Colonic mucosa (tissue), 4 donors: ENCODE results near the gene RBM15. TPM values are rescaled to one million over a fixed set of nuclear protein-coding genes. Genes with fewer than 3 reads are reported as not detected.

ENCODE experiments used
- DNase-seq: peaks from one replicate; pipeline ENCODE4 v3.0.0-alpha.2; 2020
- H3K27ac ChIP-seq: fragments of 200-600 bp; one replicate; pipeline ENCODE4 v1.8.0; 2021
- H3K27me3 ChIP-seq: fragments of 200-600 bp; one replicate; pipeline ENCODE4 v1.8.0; 2021
- H3K36me3 ChIP-seq: fragments of 200-600 bp; one replicate; pipeline ENCODE4 v1.8.0; 2021
- H3K4me1 ChIP-seq: fragments of 200-600 bp; one replicate; pipeline ENCODE4 v1.8.0; 2021; ENCODE audit warnings: mild to moderate bottlenecking
- H3K4me3 ChIP-seq: fragments of 200-600 bp; one replicate; pipeline ENCODE4 v1.8.0; 2021
- H3K9ac ChIP-seq, 2 donors: one replicate each; pipeline ENCODE4 v1.7.0; 2013; ENCODE audit warnings: control low read depth in 2 of 2, low read depth in 2 of 2, low read length in 2 of 2
- H3K9me3 ChIP-seq: fragments of 200-600 bp; one replicate; pipeline ENCODE4 v1.8.0; 2021
- intact Hi-C: fragments of 100-400 bp; cut with DNase I; formaldehyde crosslinking; loops from one replicate; pipeline ENCODE4 v1.14.1; 2022
- total RNA-seq, 2 donors: library from RNA; stranded (reverse); fragmentation: NEBNext Ultra II Directional in 1 of 2; extraction: Animal tissue kit (Norgen Biotek cat#: 25700) in 1 of 2; gene quantifications; one replicate each; pipeline ENCODE4 v1.2.1, GENCODE V29; 2021
- TF ChIP-seq, protein P1 (sequence below): fragments of 200-600 bp; IDR thresholded peaks from one replicate; pipeline ENCODE4 v1.8.0; 2022; ENCODE audit warnings: antibody characterized with exemption, mild to moderate bottlenecking
- donor health status: healthy.
- donor health status: DM: no; HTN: no; CAD: no.
- donor health status: DM: no; HTN: no; CAD: no.

The RBM15 gene
- total RNA-seq, 2 donors from 2014 or later = 24.1 to 35.9 TPM

DNA sequence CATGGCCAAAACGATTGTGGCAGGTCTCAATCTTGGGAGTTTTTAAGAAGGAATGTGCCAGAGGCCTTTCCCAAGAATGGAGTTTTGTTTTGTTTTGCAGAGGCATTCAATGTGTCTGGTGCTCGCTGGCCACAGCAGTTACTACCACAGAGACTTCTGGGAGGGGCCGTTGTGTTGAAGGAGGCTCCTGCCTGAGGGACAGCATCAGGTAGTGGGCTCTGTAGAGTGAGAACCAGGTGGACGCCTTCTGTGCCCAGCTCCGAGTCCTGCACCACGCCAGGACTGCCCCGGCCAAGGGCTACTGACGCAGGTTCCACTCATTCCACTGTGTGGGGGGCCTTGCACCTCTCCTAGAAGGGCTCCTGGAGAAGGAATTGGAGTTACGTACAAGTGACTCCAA, 44.9 kb upstream of the RBM15 start:
- Histone ChIP-seq H3K9ac (no peak overlapping the region), H3K4me3 (no peak overlapping the region), H3K36me3 (no peaks in the 10 kb centered on the region), H3K9me3 (no peaks in the 10 kb centered on the region), H3K27me3 (no peaks in the 10 kb centered on the region), H3K27ac (no peak overlapping the region), H3K4me1 (no peaks in the 10 kb centered on the region)
- intact Hi-C loops = no loop called here
- DNase-seq = no peak
- TF ChIP-seq, protein P1, sequence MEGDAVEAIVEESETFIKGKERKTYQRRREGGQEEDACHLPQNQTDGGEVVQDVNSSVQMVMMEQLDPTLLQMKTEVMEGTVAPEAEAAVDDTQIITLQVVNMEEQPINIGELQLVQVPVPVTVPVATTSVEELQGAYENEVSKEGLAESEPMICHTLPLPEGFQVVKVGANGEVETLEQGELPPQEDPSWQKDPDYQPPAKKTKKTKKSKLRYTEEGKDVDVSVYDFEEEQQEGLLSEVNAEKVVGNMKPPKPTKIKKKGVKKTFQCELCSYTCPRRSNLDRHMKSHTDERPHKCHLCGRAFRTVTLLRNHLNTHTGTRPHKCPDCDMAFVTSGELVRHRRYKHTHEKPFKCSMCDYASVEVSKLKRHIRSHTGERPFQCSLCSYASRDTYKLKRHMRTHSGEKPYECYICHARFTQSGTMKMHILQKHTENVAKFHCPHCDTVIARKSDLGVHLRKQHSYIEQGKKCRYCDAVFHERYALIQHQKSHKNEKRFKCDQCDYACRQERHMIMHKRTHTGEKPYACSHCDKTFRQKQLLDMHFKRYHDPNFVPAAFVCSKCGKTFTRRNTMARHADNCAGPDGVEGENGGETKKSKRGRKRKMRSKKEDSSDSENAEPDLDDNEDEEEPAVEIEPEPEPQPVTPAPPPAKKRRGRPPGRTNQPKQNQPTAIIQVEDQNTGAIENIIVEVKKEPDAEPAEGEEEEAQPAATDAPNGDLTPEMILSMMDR = no peak

DNA sequence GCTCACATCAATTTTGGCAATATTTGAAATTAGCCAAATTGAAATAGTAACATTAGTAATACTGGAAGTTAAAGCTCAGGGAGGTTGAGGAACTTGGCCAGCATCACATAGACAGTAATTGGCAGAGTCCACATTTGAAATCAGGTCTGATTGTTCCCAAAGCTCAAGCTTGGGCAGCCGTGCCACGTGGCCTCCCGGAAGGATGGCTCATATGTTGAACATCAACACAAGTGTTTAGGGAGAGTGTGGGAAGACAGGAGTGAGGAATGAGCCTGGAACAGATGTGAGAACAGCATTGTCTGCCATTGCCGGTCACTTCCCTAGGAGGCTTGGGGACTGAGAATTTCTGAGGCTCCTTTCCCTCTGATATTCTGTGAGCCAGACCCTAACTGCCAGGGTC, 40.2 kb upstream of the RBM15 start:
- Histone ChIP-seq H3K4me1 (no peaks in the 10 kb centered on the region), H3K9ac (no peak overlapping the region), H3K9me3 (no peaks in the 10 kb centered on the region), H3K36me3 (no peaks in the 10 kb centered on the region), H3K4me3 (no peak overlapping the region), H3K27me3 (no peaks in the 10 kb centered on the region), H3K27ac (no peak overlapping the region)
- intact Hi-C loops = no loop called here
- no peak for DNase-seq
- TF ChIP-seq, protein P1 = no peak

DNA sequence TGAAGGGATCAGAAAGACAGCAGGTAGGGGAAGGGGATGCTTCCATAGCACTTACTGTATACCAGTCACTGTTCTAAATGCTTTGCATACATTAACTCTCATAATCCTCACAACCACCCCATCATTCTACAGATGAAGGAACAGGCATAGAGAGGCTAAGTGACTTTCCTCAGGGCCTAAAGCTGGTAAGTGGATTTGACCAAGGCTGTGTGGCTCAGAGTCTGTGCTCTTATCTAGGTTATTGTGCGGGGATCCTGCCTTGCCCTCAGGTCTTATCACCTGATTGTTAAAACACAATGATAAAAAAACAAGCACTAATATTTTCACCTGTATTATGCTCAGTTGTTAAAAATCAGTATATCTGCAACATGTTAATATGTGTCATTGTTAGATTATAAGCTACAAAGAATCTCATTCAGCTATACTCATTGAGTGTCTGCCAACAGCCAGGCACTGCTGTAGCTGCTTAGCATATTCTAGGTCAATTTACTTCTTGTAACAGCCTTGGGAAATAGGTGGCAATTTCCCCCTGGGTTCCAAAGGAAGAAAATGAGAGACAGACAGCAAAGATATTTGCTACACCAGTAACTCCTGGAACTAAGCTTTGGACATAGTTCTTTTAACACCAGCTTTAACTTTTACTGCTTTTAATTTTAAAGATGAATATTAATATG, 38.6 kb upstream of the RBM15 start:
- H3K4me1 ChIP-seq = no peaks in the 10 kb centered on the region
- no peak for DNase-seq
- intact Hi-C loops = no loop called here
- TF ChIP-seq, protein P1 = no peak
- no peak overlapping the region for H3K27ac ChIP-seq
- H3K9me3 ChIP-seq = no peaks in the 10 kb centered on the region
- no peak overlapping the region for H3K4me3 ChIP-seq
- H3K27me3 ChIP-seq = no peaks in the 10 kb centered on the region
- H3K9ac ChIP-seq = no peak overlapping the region
- no peaks in the 10 kb centered on the region for H3K36me3 ChIP-seq

DNA sequence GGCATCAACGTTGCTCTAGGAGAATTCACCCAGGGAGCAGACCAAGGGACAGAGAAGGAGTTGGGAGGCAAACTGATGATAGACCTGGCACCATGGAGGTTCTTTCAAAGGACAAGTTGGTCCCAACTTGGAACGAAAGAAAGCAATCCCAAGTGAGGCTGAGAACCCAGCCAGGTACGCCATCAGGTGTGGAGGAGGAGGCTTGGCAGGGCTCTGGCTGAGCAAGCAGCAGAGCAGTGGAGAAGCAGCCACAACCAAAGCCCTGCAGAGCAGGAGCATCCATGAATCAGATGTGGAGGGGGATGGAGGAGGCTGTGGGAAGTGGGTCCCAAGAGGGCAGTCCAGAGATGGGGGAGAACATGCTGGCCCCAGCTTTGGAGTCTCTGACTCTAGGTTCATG, 36.3 kb upstream of the RBM15 start:
- H3K9ac ChIP-seq = no peak overlapping the region
- no peaks in the 10 kb centered on the region for H3K36me3 ChIP-seq
- TF ChIP-seq, protein P1 = no peak
- no peak overlapping the region for H3K4me3 ChIP-seq
- H3K9me3 ChIP-seq = no peaks in the 10 kb centered on the region
- no peaks in the 10 kb centered on the region for H3K27me3 ChIP-seq
- no peak overlapping the region for H3K27ac ChIP-seq
- DNase-seq = no peak
- intact Hi-C loops = no loop called here
- no peaks in the 10 kb centered on the region for H3K4me1 ChIP-seq

DNA sequence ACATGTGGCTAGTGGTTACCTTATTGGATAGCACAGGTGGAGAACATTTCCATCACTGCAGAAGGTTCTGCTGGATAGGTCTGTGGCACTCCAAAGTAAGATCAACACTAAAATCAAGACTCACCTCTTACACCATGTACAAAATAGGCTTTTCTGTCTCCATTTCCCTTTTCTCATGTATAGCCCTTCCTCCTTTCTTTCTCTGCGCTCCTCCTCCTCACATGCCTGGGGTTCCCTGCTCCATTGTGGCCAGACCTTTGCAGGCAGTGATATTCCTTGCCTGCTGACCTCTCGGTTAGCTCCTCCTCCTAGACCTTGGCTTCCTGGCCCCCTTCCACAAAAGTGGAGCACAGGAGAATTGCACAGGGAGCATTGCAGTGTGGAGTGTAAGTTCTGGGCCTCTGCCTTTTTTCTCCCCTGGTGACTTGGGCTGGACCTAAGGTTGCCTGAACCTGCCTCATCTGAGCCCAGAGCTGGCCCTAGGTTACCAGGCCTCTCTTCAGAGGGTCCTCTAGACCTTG, 33.2 kb upstream of the RBM15 start:
- Histone ChIP-seq H3K27ac (no peak overlapping the region), H3K4me1 (no peaks in the 10 kb centered on the region), H3K4me3 (no peak overlapping the region), H3K9ac (no peak overlapping the region), H3K36me3 (no peaks in the 10 kb centered on the region), H3K27me3 (no peaks in the 10 kb centered on the region), H3K9me3 (no peaks in the 10 kb centered on the region)
- intact Hi-C loops = no loop called here
- DNase-seq = no peak
- TF ChIP-seq, protein P1 = no peak
